Peyer's patch (tissue), 4 donors: ENCODE results near the gene ACOX3. TPM values are rescaled to one million over a fixed set of nuclear protein-coding genes. Genes with fewer than 3 reads are reported as not detected.
A peak's percentile ranks its signal among the peaks of the same experiment; 100 is the strongest.

Source experiments
- DNase-seq, 3 donors: peaks; one replicate each; pipeline ENCODE4 v3.0.0-alpha.2; 2017 to 2019
- H3K27ac ChIP-seq, 4 donors: fragments of 200-600 bp; sonication (generic); one replicate each; pipeline ENCODE4 v1.5.1; 2016 to 2019
- H3K27me3 ChIP-seq, 2 donors: fragments of 200-600 bp; sonication (generic); one replicate each; pipeline ENCODE4 v1.5.1; 2019
- H3K36me3 ChIP-seq, 3 donors: fragments of 200-600 bp; sonication (generic); one replicate each; pipeline ENCODE4 v1.5.1; 2016 to 2019
- H3K4me1 ChIP-seq, 4 donors: fragments of 200-600 bp; sonication (generic); one replicate each; pipeline ENCODE4 v1.5.1; 2016 to 2019
- H3K4me3 ChIP-seq, 4 donors: fragments of 200-600 bp; sonication (generic); 1 replicate in 3 of 4; 2 replicates in 1 of 4; pipeline ENCODE4 v1.5.1; 2016 to 2019; ENCODE audit warnings: mild to moderate bottlenecking in 1 of 4
- H3K9me3 ChIP-seq, 4 donors: fragments of 200-600 bp; sonication (generic); one replicate each; pipeline ENCODE4 v1.5.1; 2016 to 2019; ENCODE audit warnings: mild to moderate bottlenecking in 1 of 4
- POLR2A ChIP-seq, 2 donors: fragments of 450-650 bp; IDR thresholded peaks; one replicate each; pipeline ENCODE4 v1.5.1; 2017; ENCODE audit warnings: antibody characterized with exemption in 2 of 2, mild to moderate bottlenecking in 2 of 2, moderate library complexity in 2 of 2
- total RNA-seq, 4 donors: library from RNA; depleted of rRNA; stranded (reverse); fragments of >200 nt; gene quantifications; one replicate each; pipeline ENCODE4 v1.1.0, GENCODE V29; 2016
- TF ChIP-seq, protein P1 (sequence below), 6 experiments: fragments of 450-650 bp in 4 of 6; fragments of 200-600 bp in 2 of 6; sonication (generic) in 1 of 6; IDR thresholded peaks; one replicate each; pipeline ENCODE4 v1.5.1; 2017 to 2019; ENCODE audit warnings: antibody characterized with exemption in 6 of 6, mild to moderate bottlenecking in 3 of 6, moderate library complexity in 1 of 6

Gene ACOX3
- total RNA-seq, 4 donors from 2014 or later, result 17.2 to 95.7 (median 43.7) TPM

DNA sequence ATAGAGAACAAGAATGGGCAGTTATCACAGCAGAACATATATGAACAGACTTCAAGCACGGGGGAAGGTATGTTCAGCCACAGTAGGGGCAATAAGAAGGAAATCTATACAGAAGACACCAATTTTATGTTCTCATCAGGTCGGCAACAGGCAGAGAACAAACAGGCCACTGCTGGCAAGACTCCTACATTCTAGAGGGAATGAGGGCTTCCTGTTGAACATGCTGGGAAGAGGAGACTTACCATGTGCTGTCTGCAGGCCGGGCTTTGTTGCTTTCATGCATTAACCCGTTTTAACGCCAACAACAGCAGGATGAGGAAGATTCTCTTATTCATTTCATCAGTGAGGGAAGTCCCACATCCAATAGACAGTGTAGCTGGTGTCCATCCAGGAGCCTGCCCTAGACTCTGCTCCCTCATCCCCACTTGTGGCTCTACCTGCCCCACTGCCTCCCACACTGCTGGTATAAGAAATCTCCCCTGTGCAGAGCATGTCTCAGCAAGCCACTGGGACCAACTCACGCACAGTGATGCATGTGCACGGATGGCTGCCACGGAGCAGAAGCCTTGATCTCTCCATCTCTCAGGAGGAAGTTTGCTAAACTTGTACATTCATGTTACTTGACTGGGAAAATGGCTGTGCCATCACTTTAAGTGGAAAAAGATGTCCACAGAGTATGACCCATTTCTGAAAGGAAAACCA, 84.5 kb downstream of the ACOX3 start:
- no peaks in the 10 kb centered on the region for H3K27me3 ChIP-seq
- no peak overlapping the region for H3K27ac ChIP-seq
- H3K36me3 ChIP-seq, result no peaks in the 10 kb centered on the region
- peak in 1 of 3 donors; percentile 19 for DNase-seq
- peaks cover 0 to 13% (median 0%) of the 10 kb centered on the region in 4 donors for H3K4me1 ChIP-seq
- TF ChIP-seq, protein P1, sequence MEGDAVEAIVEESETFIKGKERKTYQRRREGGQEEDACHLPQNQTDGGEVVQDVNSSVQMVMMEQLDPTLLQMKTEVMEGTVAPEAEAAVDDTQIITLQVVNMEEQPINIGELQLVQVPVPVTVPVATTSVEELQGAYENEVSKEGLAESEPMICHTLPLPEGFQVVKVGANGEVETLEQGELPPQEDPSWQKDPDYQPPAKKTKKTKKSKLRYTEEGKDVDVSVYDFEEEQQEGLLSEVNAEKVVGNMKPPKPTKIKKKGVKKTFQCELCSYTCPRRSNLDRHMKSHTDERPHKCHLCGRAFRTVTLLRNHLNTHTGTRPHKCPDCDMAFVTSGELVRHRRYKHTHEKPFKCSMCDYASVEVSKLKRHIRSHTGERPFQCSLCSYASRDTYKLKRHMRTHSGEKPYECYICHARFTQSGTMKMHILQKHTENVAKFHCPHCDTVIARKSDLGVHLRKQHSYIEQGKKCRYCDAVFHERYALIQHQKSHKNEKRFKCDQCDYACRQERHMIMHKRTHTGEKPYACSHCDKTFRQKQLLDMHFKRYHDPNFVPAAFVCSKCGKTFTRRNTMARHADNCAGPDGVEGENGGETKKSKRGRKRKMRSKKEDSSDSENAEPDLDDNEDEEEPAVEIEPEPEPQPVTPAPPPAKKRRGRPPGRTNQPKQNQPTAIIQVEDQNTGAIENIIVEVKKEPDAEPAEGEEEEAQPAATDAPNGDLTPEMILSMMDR (IDR thresholded peaks at IDR 0.05), result no peak
- no peak for TF ChIP-seq POLR2A (IDR thresholded peaks at IDR 0.05)
- no peak overlapping the region for H3K4me3 ChIP-seq
- H3K9me3 ChIP-seq, result no peaks in the 10 kb centered on the region

- no peak overlapping the region for H3K4me3 ChIP-seq
- H3K9me3 ChIP-seq, result no peaks in the 10 kb centered on the region
- DNase-seq, result no peak
- H3K27ac ChIP-seq, result no peak overlapping the region
- no peaks in the 10 kb centered on the region for H3K27me3 ChIP-seq
- no peak for TF ChIP-seq POLR2A (IDR thresholded peaks at IDR 0.05)
- TF ChIP-seq, protein P1 (IDR thresholded peaks at IDR 0.05), result no peak
- H3K36me3 ChIP-seq, result no peaks in the 10 kb centered on the region
- H3K4me1 ChIP-seq, result peaks cover 0 to 13% (median 0%) of the 10 kb centered on the region in 4 donors
Measured at GRCh38 chr4:8355306-8355705, 85.2 kb downstream of the ACOX3 start.

DNA sequence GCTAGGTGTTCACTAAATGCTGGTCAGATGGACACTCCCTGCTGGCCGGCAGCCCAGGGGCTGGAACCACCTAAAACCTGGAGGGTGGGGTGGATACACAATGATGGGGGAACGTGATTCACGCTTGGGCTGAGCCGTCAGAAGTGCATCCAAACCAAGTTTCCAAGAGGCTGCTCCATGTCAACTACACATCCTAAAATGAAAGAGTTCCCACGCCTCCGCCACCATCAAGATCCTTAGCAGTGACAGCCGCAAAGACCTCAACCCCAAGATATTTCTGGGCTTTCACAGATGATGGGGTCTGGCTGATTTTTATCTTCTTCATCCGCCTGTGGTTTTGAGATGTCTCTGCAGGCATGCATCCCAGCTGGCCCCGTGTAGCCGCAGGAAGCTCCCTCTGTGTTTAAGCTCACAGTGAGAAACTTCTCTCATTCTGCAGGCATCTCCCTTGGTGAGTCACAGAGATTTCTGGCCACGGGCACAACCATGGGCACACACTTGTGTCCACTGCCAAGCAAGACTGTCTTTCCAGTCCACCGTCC, 86.5 kb downstream of the ACOX3 start:
- no peaks in the 10 kb centered on the region for H3K9me3 ChIP-seq
- peak in 1 of 3 donors; percentile 29 for DNase-seq

DNA sequence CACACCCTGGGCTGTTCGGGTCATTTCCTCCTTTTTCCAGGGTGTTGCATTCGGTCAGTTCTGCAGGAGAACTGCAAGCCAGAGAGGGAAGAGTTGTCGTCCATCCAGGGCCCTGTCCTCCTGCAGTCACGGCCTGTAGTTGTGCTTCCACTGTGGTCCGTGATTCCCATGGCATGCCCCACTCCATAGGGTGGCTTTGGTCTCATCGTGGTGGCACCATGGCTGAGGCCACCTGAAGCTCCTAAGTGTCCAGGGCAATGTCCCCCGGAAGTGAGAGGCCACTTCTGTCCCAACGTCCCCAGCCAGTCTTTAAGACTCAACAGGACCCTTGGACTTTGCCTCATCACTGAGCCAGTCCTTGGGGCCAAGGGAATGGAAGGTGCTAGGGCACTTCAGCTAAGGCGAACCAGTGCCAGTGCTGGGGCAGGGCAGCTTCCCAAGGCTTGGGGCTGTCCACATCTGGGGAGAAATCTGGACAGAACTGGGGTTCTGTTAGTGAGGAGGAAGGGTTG, 87.3 kb downstream of the ACOX3 start:
- peaks cover 0 to 13% (median 0%) of the 10 kb centered on the region in 4 donors for H3K4me1 ChIP-seq
- no peak overlapping the region for H3K27ac ChIP-seq
- no peaks in the 10 kb centered on the region for H3K27me3 ChIP-seq
- TF ChIP-seq, protein P1 (IDR thresholded peaks at IDR 0.05), result no peak
- TF ChIP-seq POLR2A (IDR thresholded peaks at IDR 0.05), result no peak
- H3K4me3 ChIP-seq, result no peak overlapping the region
- H3K36me3 ChIP-seq, result no peaks in the 10 kb centered on the region
- no peak for DNase-seq
- no peaks in the 10 kb centered on the region for H3K9me3 ChIP-seq

More for the DNA sequence above, 86.5 kb downstream of the ACOX3 start:
- H3K27ac ChIP-seq, result no peak overlapping the region
- no peaks in the 10 kb centered on the region for H3K27me3 ChIP-seq
- no peak overlapping the region for H3K4me3 ChIP-seq
- peaks cover 0 to 13% (median 0%) of the 10 kb centered on the region in 4 donors for H3K4me1 ChIP-seq
- no peak for TF ChIP-seq POLR2A (IDR thresholded peaks at IDR 0.05)
- TF ChIP-seq, protein P1 (IDR thresholded peaks at IDR 0.05), result no peak
- no peaks in the 10 kb centered on the region for H3K36me3 ChIP-seq

- Histone ChIP-seq H3K9me3 (no peaks in the 10 kb centered on the region), H3K27me3 (no peaks in the 10 kb centered on the region), H3K36me3 (no peaks in the 10 kb centered on the region), H3K4me1 (peaks cover 0 to 13% (median 0%) of the 10 kb centered on the region in 4 donors), H3K27ac (no peak overlapping the region), H3K4me3 (no peak overlapping the region)
- DNase-seq, result peak in 1 of 3 donors; percentile 42
- TF ChIP-seq, protein P1 (IDR thresholded peaks at IDR 0.05), result no peak
- no peak for TF ChIP-seq POLR2A (IDR thresholded peaks at IDR 0.05)
Measured at GRCh38 chr4:8352368-8353157, 88.0 kb downstream of the ACOX3 start.
